PC-3 (cell line): ENCODE data around the gene TAF4. TPM values are rescaled to one million over a fixed set of nuclear protein-coding genes. Genes with fewer than 3 reads are reported as not detected.

ENCODE experiments used
- ATAC-seq: fragments of 200-7000 bp; cut with Tn5 transposase; 2 replicates; pipeline ENCODE4 v1.9.1; 2020; ENCODE audit warnings: mild to moderate bottlenecking, moderate library complexity
- BruUV-seq: library from RNA; stranded (reverse); fragments of 400-500 nt; replicated peaks from 2 replicates; lab custom pipeline; 2021; lab: Mats Ljungman, UMichigan
- CTCF ChIA-PET: fragments of 300-600 bp; sonication (Branson Sonifier 250); formaldehyde crosslinking; loops from one replicate; lab custom pipeline; 2022; ENCODE audit warnings: antibody characterized with exemption; lab: Charles Lee
- POLR2A ChIA-PET: fragments of 300-600 bp; sonication (Branson Sonifier 250); formaldehyde crosslinking; loops from one replicate; lab custom pipeline; 2022; ENCODE audit warnings: antibody characterized with exemption; ENCODE audit not compliant: unreplicated experiment; lab: Charles Lee
- DNase-seq: peaks from one replicate; pipeline ENCODE4 v3.0.0-alpha.2; 2015
- H2AFZ ChIP-seq: fragments of 300-600 bp; sonication (generic); 2 replicates; pipeline ENCODE4 v1.6.0; 2016; ENCODE audit warnings: antibody characterized with exemption, low read length
- H3F3A ChIP-seq: fragments of 300-600 bp; sonication (generic); one replicate; pipeline ENCODE4 v1.6.0; 2017; ENCODE audit warnings: antibody characterized with exemption, low read length, control low read depth, mild to moderate bottlenecking; ENCODE audit not compliant: unreplicated experiment
- H3K27ac ChIP-seq: fragments of 300-600 bp; sonication (generic); 2 replicates; pipeline ENCODE4 v1.5.1; 2016; ENCODE audit warnings: mild to moderate bottlenecking, low read length
- H3K27me3 ChIP-seq: fragments of 300-600 bp; sonication (generic); 2 replicates; pipeline ENCODE4 v1.6.1; 2016; ENCODE audit warnings: low read length, mixed read lengths
- H3K36me3 ChIP-seq: fragments of 300-600 bp; sonication (generic); 2 replicates; pipeline ENCODE4 v1.6.1; 2016; ENCODE audit warnings: low read depth, mixed run types, low read length, mixed read lengths
- H3K4me1 ChIP-seq: fragments of 300-600 bp; sonication (generic); 2 replicates; pipeline ENCODE4 v1.5.1; 2016; ENCODE audit warnings: low read length; ENCODE audit not compliant: insufficient read depth
- H3K4me2 ChIP-seq: fragments of 300-600 bp; sonication (generic); 2 replicates; pipeline ENCODE4 v1.6.0; 2016; ENCODE audit warnings: low read length
- H3K4me3 ChIP-seq: fragments of 300-600 bp; sonication (generic); 2 replicates; pipeline ENCODE4 v1.5.1; 2016; ENCODE audit warnings: mild to moderate bottlenecking, low read length, mixed read lengths
- H3K79me2 ChIP-seq: fragments of 300-600 bp; sonication (generic); 2 replicates; pipeline ENCODE4 v1.6.1; 2017; ENCODE audit warnings: low read length, mixed read lengths
- H3K9ac ChIP-seq: fragments of 300-600 bp; sonication (generic); 2 replicates; pipeline ENCODE4 v1.6.0; 2016; ENCODE audit warnings: mild to moderate bottlenecking, low read length
- H3K9me2 ChIP-seq: fragments of 300-600 bp; sonication (generic); replicated peaks from 2 replicates; pipeline ENCODE4 v1.6.1; 2016; ENCODE audit warnings: mixed run types, low read length, mixed read lengths
- H3K9me3 ChIP-seq: fragments of 300-600 bp; sonication (generic); 2 replicates; pipeline ENCODE4 v1.6.1; 2016; ENCODE audit warnings: low read length, mixed read lengths
- H4K20me1 ChIP-seq: fragments of 300-600 bp; sonication (generic); 2 replicates; pipeline ENCODE4 v1.6.1; 2016; ENCODE audit warnings: low read length, mixed read lengths
- CTCF ChIP-seq: fragments of 300-600 bp; sonication (generic); conservative IDR thresholded peaks from 2 replicates; pipeline ENCODE4 v1.5.1; 2017; ENCODE audit warnings: antibody characterized with exemption, low read depth, mild to moderate bottlenecking, low read length
- EZH2 ChIP-seq: fragments of 300-600 bp; sonication (generic); IDR thresholded peaks from one replicate; pipeline ENCODE4 v1.6.1; 2017; ENCODE audit warnings: antibody characterized with exemption, mild to moderate bottlenecking, low read length; ENCODE audit not compliant: unreplicated experiment
- EZH2phosphoT487 ChIP-seq: fragments of 300-600 bp; sonication (generic); IDR thresholded peaks from 2 replicates; pipeline ENCODE4 v1.6.1; 2018; ENCODE audit warnings: mild to moderate bottlenecking, antibody characterized with exemption, low read length, borderline replicate concordance
- intact Hi-C: fragments of 100-400 bp; cut with micrococcal nuclease; formaldehyde crosslinking; loops from 2 replicates; pipeline ENCODE4 v1.9.0; 2023
- total RNA-seq: library from RNA; depleted of rRNA; stranded (reverse); fragments of >200 nt; gene quantifications from 2 replicates; pipeline ENCODE4 v1.2.3, GENCODE V29; 2014

Gene TAF4
- total RNA-seq, 1 experiment from 2014 or later: 9.6 TPM

- H3K36me3 ChIP-seq: no peaks in the 10 kb centered on the region
- DNase-seq (peak; percentile 38), ATAC-seq (peak; percentile 36)
- no peak overlapping the region for H3K27ac ChIP-seq
- TF ChIP-seq EZH2phosphoT487 (no peak), EZH2 (no peak), CTCF (no peak)
- ChIA-PET CTCF (no interaction called here), POLR2A (no interaction called here)
- intact Hi-C loops: loop anchor here (2.0 to 10.0 kb wide), 2 partner anchors 49 to 73 kb away; no protein-coding TSS in a partner anchor
- no peaks in the 10 kb centered on the region for H3K9me2 ChIP-seq
- peak overlapping the region; percentile 91 for H3K4me2 ChIP-seq
- H3K79me2 ChIP-seq: peaks cover 53% of the 10 kb centered on the region
- H3K9me3 ChIP-seq: no peaks in the 10 kb centered on the region
- H3K4me1 ChIP-seq: peaks cover 26% of the 10 kb centered on the region
- H4K20me1 ChIP-seq: peaks cover 45% of the 10 kb centered on the region
- H3F3A ChIP-seq: no peaks in the 10 kb centered on the region
- no peak overlapping the region for H2AFZ ChIP-seq
- no TSS peak for BruUV-seq
- no peaks in the 10 kb centered on the region for H3K27me3 ChIP-seq
- peak overlapping the region; percentile 71 for H3K4me3 ChIP-seq
- H3K9ac ChIP-seq: peak overlapping the region; percentile 3; the same call in 1 of the 2 replicates
Observed at GRCh38 chr20:62063981-62064769, 1.5 kb downstream of the TAF4 start.

DNA sequence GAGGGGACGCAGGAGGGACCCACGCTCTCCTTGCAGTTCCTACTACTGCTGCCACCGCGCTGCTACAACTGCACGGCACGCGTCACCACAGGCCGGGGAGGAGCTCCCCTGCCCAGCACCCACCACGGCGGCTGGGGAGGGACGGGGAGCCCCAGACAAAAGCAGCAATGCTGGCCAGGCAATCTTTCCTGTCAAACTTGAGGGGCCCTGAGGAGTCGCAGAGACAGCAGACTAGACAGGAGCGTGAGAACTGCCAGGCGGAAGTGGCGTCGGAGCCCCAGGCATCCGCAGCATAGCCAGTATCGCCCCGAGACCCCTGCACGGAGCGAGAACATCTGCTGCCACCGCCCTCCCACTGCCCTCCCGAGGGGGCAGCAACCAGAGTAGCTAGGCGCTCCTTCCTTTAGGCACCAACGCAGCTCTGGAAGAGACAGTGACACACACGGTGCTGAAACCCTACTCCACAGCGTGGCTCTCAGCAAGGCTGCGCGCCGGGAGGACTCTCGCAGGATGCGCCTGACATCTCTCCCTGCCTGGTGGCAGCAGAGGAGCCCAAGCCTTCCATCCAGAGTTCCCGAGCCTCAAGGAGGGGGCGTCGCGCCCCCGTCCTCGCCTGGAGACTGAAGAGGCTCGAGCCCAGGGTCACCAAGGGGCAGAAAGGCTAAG, 2.2 kb downstream of the TAF4 start:
- Histone ChIP-seq H3K79me2 (peaks cover 58% of the 10 kb centered on the region), H3K27ac (no peak overlapping the region), H3K9ac (peak overlapping the region; percentile 3; the same call in 1 of the 2 replicates), H3F3A (no peaks in the 10 kb centered on the region), H4K20me1 (peaks cover 45% of the 10 kb centered on the region), H3K9me2 (no peaks in the 10 kb centered on the region), H3K4me2 (peak overlapping the region; percentile 91), H3K4me3 (peak overlapping the region; percentile 71), H3K36me3 (no peaks in the 10 kb centered on the region), H3K9me3 (no peaks in the 10 kb centered on the region), H2AFZ (no peak overlapping the region), H3K4me1 (peaks cover 25% of the 10 kb centered on the region), H3K27me3 (no peaks in the 10 kb centered on the region)
- ATAC-seq (peak; percentile 6; the same call in 1 of the 2 replicates), DNase-seq (no peak)
- intact Hi-C loops: loop anchor here (10.0 kb wide), 1 partner anchor 49 kb away; no protein-coding TSS in a partner anchor
- ChIA-PET POLR2A (no interaction called here), CTCF (no interaction called here)
- TF ChIP-seq EZH2 (no peak), CTCF (no peak), EZH2phosphoT487 (no peak)
- no TSS peak for BruUV-seq
